Omental fat pad (tissue), 4 donors: ENCODE results near the gene ST3GAL6. TPM values are rescaled to one million over a fixed set of nuclear protein-coding genes. Genes with fewer than 3 reads are reported as not detected.

Experiments
- ATAC-seq: fragments of 150-250 bp; one replicate; pipeline ENCODE4 v1.9.1; 2016; ENCODE audit warnings: mild to moderate bottlenecking, moderate library complexity; ENCODE audit not compliant: low FRiP score
- DNase-seq: peaks from one replicate; pipeline ENCODE4 v3.0.0-alpha.2; 2019; ENCODE audit warnings: low spot score
- CTCF ChIP-seq, 3 donors: fragments of 450-650 bp; IDR thresholded peaks; one replicate each; pipeline ENCODE4 v1.5.1; 2016 to 2017; ENCODE audit warnings: antibody characterized with exemption in 3 of 3, mild to moderate bottlenecking in 3 of 3, moderate library complexity in 2 of 3
- total RNA-seq, 4 donors: library from RNA; depleted of rRNA; stranded (reverse); fragments of >200 nt; gene quantifications; one replicate each; pipeline ENCODE4 v1.1.0, GENCODE V29; 2016

Gene ST3GAL6
- total RNA-seq, 4 donors from 2014 or later: 8.5 to 19.4 (median 16.0) TPM

- no peak for TF ChIP-seq CTCF (IDR thresholded peaks at IDR 0.05)
- ATAC-seq: peak; percentile 61
- no peak for DNase-seq
Observed at GRCh38 chr3:98732286-98733052, 30.7 kb upstream of the ST3GAL6 start.

GRCh38 chr3:98733053-98733811, 29.9 kb upstream of the ST3GAL6 start:
- DNase-seq (no peak), ATAC-seq (peak; percentile 30)
- no peak for TF ChIP-seq CTCF (IDR thresholded peaks at IDR 0.05)

- no peak for DNase-seq
- TF ChIP-seq CTCF (IDR thresholded peaks at IDR 0.05): no peak
- no peak for ATAC-seq
Observed at GRCh38 chr3:98733812-98734281, 29.3 kb upstream of the ST3GAL6 start.

- no peak for TF ChIP-seq CTCF (IDR thresholded peaks at IDR 0.05)
- ATAC-seq: no peak
- DNase-seq: no peak
Observed at GRCh38 chr3:98734306-98734705, 28.8 kb upstream of the ST3GAL6 start.

GRCh38 chr3:98734735-98735134, 28.4 kb upstream of the ST3GAL6 start:
- no peak for DNase-seq
- TF ChIP-seq CTCF (IDR thresholded peaks at IDR 0.05): no peak
- ATAC-seq: no peak

- ATAC-seq: no peak
- no peak for DNase-seq
- no peak for TF ChIP-seq CTCF (IDR thresholded peaks at IDR 0.05)
Observed at GRCh38 chr3:98735296-98735695, 27.8 kb upstream of the ST3GAL6 start.
